Vagina (tissue), 2 donors: ENCODE data around the gene ARPC5L.

Experiments
- CTCF ChIP-seq, 3 experiments: fragments of 450-650 bp in 2 of 3; fragments of 200-600 bp in 1 of 3; sonication (generic) in 1 of 3; IDR thresholded peaks; one replicate each; pipeline ENCODE4 v1.5.1; 2017 to 2019; ENCODE audit warnings: antibody characterized with exemption in 3 of 3, mild to moderate bottlenecking in 2 of 3, moderate library complexity in 2 of 3
- POLR2A ChIP-seq, 2 donors: fragments of 450-650 bp; IDR thresholded peaks; one replicate each; pipeline ENCODE4 v1.6.1; 2017; ENCODE audit warnings: antibody characterized with exemption in 2 of 2, mild to moderate bottlenecking in 2 of 2, moderate library complexity in 2 of 2
- POLR2AphosphoS5 ChIP-seq, 2 donors: sonication (generic); formaldehyde crosslinking; IDR thresholded peaks; one replicate each; pipeline ENCODE4 v1.9.0; 2017; ENCODE audit warnings: antibody characterized with exemption in 2 of 2, mild to moderate bottlenecking in 2 of 2, low read depth in 1 of 2; ENCODE audit not compliant: insufficient read depth in 1 of 2

DNA sequence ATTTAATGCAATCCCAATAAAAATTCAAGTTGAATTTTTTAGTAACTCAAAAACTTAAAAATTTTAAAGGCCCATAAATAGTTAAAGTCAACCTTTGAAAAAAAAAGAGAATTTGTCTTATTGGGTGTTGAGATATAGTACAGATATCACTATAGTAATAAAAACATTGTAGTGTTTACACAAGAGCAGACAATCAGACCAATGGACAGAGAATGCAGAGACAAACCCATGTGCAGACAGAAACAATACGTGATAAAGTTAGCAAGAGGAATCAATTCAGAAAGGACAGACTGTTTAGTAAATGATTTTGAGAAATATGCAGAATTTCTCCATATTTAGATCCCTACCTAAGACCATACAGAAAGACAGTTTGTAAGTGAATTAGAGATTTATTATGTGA lies 45.0 kb downstream of the ARPC5L start:
- TF ChIP-seq CTCF (IDR thresholded peaks at IDR 0.05) (no peak), POLR2A (IDR thresholded peaks at IDR 0.05) (no peak), POLR2AphosphoS5 (IDR thresholded peaks at IDR 0.05; ENCODE audit: insufficient read depth in 1 of 2, low read depth in 1 of 2) (no peak)
